CD4-positive, alpha-beta T cell treated with Interleukin-2 at 100 ng/mL for 4 hours (primary cell): ENCODE results near the gene CASKIN2.
A peak's percentile ranks its signal among the peaks of the same experiment; 100 is the strongest.

Experiments
- DNase-seq: peaks from one replicate; pipeline ENCODE4 v3.0.0-alpha.2; 2020; ENCODE audit warnings: low spot score

Gene CASKIN2, protein sequence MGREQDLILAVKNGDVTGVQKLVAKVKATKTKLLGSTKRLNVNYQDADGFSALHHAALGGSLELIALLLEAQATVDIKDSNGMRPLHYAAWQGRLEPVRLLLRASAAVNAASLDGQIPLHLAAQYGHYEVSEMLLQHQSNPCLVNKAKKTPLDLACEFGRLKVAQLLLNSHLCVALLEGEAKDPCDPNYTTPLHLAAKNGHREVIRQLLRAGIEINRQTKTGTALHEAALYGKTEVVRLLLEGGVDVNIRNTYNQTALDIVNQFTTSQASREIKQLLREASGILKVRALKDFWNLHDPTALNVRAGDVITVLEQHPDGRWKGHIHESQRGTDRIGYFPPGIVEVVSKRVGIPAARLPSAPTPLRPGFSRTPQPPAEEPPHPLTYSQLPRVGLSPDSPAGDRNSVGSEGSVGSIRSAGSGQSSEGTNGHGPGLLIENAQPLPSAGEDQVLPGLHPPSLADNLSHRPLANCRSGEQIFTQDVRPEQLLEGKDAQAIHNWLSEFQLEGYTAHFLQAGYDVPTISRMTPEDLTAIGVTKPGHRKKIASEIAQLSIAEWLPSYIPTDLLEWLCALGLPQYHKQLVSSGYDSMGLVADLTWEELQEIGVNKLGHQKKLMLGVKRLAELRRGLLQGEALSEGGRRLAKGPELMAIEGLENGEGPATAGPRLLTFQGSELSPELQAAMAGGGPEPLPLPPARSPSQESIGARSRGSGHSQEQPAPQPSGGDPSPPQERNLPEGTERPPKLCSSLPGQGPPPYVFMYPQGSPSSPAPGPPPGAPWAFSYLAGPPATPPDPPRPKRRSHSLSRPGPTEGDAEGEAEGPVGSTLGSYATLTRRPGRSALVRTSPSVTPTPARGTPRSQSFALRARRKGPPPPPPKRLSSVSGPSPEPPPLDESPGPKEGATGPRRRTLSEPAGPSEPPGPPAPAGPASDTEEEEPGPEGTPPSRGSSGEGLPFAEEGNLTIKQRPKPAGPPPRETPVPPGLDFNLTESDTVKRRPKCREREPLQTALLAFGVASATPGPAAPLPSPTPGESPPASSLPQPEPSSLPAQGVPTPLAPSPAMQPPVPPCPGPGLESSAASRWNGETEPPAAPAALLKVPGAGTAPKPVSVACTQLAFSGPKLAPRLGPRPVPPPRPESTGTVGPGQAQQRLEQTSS (N-terminal part only)

DNA sequence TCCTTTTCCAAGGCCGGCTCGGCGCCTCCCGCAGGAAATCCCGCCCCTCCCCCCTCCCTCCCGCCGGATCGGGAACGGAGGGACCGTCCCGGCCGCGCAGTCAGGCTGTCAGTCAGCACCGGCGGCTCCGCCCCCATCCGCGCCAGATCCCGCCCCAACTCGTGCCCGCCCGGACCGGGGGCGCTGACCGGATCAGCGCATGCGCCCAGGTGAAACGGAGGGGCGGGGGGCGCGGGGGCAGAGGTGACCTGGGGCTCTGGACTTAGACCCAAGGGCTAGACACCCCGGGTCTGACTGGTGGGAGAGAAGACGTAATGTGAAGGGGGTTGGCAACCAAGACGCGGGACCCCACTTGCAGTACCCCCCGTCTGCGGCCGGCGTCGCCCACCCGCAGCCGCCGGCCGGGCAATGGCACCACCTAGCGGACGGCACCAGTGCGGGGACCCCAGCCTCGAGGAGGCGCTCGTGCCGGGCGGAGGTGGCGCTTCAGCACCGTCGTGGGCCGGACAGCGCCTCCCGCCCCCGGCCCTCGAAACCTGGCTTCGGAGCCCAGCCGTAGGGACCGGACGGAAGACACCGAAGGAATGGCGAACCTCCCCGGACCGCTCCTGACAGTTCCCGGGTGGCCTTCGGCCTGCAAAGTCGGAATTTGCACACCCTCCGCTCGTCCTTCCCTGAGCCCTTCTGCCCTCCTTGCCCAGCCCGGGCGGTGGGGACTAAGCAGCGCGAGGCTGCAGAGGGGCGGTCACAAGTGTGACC is at the start of gene CASKIN2:
Gene CASKIN2 (minus strand): TSS at position 42 of the 759 bp plus-strand sequence. CDS start 1,733 bp downstream, outside the sequence.
- DNase-seq = peak; percentile 68

DNA sequence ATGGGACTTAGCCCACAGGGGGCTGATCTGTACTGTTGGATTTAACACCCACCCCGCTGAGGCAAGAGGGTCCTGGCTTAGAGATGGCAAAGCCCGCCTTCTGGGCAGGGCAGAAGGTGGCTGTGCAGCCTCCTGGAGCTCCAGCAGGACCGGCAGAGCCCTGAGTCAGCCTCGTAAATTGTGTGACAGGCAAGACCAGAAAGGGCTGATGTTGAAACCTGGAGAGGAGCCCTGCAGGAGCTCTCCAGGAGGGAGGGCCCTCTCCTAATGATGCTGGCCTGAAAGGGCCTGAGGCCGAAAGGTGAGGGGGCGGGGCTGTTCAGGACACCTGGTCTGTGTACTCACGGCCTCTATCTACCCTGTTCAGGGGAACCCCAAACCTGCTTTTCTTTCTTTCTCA is 49.7 kb upstream of the CASKIN2 start:
- no peak for DNase-seq

DNA sequence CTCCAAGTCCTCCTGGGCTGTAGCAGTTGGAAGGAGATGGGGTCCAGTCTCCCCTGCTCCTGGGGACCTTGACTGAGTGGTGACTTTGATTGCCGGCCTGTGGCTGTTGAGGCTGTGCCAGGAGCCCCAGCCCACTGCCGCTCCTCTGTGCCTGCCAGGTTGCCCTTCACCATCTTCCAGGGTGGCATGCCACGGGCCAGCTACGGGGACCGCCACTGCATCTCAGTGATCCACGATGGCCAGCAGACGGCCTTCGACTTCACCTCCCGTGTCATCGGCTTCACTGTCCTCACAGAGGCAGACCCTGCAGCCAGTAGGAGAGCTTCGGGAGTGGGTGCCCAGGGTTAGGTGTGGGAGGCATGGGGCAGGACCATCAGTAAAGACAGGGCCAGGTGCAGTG is 48.9 kb upstream of the CASKIN2 start:
- DNase-seq = no peak

DNA sequence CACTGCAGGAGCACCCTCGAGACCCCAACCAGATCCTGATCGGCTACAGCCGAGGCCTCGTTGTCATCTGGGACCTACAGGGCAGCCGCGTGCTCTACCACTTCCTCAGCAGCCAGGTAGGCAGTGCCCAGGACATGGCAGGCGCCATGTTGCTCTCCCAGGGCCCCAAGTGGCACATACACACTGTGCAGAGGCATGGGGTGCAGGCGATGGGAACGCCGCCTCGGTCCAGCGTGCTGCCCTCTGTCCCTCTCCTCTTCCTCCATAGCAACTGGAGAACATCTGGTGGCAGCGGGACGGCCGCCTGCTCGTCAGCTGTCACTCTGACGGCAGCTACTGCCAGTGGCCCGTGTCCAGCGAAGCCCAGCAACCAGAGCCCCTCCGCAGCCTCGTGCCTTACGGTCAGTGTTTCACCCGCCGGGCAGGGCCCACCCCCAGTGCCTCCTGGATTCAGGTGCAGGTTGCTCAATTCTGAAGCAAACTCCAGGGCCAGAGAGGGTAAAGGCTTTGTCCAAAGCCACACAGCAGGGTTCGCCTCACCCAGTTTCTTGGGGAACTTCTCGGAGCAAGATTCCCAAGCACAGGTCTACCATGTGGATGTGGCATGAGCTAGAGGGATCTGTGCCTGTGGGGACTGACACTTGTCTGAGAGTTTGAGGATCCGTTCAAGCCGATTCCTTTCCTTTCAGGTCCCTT is 47.9 kb upstream of the CASKIN2 start:
- DNase-seq = no peak

DNA sequence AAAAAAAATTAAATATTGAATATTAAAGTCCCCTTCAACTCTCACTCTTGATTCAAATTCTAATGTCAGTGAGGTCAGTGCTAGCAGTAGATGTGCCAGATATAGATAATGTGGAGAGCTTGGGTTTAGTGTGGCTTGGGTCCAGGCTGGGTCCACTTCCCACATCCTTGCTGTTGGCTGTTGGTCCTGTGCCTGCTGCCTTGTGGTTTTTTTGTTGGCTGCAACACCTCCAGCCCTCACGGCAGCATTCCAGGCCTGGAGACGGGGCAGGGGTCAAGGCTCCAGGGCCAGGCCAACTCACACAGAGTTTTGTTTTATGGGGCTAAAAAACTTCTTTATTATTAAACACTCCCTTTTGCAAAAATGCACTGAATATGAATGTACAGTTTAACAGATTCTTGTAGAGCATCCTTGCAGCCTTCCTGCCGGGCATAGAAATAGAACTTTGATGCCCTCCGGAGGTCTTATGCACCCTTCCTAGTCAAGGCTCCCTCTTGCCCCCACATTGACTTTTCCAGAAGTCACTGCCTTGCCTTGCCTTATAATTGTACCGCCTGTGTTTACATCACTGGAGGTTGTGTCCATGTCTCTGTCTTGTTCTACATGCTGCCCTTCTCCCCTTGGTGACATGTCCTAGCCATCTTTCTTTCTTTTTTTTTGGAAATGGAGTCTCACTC is 46.7 kb upstream of the CASKIN2 start:
- no peak for DNase-seq

DNA sequence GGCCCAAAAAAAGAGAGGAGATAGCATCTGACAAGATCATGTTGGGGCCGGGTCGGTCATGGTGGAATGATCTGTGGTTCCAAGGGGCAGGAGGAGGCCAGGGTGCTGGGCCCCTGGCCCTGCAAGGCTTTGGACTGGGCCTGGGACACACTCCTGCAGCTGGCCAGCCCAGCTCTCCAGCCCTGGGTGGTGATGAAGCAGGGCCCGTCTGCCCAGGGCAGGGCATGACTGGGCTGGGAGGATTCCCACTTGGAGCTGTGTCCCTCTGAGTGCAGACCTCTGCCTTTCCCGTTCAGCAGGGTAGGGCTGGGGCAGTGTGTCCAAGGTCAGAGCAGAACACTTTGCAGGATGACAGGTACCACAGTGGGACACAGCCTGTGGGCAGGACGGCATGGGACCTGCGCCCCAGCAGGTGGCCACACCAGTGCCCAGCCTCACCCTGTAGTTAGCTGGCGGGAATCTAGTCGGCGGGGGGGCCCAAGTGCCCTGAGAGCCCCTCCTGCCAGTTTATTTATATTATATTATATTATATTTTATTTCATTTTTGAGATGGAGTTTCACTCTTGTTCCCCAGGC is 44.7 kb upstream of the CASKIN2 start:
- DNase-seq = no peak

DNA sequence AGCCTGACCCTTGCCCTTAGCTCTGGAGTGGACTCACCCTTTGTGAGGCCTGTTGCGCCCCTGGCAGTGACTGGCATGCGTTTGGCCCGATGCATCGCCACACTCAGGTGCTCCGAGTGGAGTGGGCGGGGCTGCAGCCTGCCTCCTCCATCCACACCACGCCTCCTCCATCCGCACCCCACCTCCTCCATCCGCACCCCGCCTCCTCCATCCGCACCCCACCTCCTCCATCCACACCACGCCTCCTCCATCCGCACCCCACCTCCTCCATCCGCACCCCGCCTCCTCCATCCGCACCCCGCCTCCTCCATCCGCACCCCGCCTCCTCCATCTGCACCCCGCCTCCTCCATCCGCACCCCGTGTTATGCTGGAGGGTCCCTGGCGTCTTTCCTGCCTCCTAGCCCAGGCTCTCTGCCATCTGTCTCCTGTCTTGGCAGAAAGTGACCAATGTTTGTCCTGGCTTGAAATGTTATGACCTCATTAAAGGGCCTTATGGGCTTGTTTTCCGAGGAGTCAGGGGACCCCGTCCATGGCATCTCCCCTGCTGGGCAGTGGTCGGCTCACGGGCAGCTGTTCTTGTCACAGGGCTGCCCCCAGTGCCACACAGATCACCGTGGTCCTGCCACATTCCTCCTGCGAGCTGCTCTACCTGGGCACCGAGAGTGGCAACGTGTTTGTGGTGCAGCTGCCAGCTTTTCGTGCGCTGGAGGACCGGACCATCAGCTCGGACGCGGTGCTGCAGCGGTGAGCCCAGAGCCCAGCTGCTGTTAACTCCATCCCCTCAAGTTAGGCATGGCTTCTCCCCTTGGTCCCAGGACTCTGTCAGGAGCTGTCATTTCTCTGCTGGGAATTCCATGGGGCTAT is 43.6 kb upstream of the CASKIN2 start:
- no peak for DNase-seq

- no peak for DNase-seq
These were observed 42.7 kb upstream of the CASKIN2 start for GRCh38 chr17:75557852-75558665.

- DNase-seq = no peak
These were observed 41.9 kb upstream of the CASKIN2 start for GRCh38 chr17:75557075-75557851.

DNA sequence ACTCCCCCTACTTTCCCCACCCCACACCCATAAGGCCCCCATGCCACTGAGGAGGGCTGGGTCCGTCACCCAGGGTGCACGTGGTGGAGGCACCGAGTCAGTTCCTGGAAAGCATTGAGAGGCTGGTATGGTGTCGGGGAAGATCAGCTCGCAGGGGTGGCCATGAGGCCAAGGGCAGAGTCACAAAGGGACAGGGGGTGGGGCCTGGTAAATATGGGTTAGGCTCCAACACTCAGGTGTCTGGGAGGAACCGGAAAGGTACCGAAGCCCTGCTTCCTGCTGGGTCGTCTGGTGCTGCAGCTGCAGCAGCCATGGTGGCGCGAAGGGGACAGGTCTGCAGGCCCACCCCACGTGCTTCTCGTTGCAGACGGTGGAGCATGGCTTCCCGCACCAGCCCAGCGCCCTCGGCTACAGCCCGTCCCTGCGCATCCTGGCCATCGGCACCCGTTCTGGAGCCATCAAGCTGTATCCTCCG is 40.4 kb upstream of the CASKIN2 start:
- DNase-seq = no peak

GRCh38 chr17:75553295-75554110 is 38.2 kb upstream of the CASKIN2 start:
- DNase-seq = no peak

GRCh38 chr17:75552425-75553294 is 37.3 kb upstream of the CASKIN2 start:
- no peak for DNase-seq

DNA sequence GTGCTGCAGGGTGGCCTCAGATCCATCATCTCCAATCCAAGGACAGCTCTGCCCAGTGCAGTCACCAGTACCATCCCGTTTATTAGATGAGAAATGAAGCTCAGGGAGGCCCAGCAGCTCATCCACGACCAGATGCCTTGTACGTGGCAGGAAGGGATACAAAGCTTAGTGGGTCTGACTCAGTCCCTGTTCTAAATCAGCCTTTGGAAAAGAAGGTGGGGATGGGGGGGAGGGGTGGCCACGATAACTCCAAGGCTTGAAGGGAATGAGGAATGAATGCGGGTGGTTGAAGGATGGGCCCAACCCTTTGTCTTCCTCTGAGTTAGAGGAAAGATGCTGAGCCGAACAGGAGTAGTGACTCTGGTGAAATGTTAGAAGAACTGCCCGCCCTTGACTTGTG is 35.9 kb upstream of the CASKIN2 start:
- DNase-seq = no peak

GRCh38 chr17:75550139-75550465 is 34.8 kb upstream of the CASKIN2 start:
- no peak for DNase-seq

DNA sequence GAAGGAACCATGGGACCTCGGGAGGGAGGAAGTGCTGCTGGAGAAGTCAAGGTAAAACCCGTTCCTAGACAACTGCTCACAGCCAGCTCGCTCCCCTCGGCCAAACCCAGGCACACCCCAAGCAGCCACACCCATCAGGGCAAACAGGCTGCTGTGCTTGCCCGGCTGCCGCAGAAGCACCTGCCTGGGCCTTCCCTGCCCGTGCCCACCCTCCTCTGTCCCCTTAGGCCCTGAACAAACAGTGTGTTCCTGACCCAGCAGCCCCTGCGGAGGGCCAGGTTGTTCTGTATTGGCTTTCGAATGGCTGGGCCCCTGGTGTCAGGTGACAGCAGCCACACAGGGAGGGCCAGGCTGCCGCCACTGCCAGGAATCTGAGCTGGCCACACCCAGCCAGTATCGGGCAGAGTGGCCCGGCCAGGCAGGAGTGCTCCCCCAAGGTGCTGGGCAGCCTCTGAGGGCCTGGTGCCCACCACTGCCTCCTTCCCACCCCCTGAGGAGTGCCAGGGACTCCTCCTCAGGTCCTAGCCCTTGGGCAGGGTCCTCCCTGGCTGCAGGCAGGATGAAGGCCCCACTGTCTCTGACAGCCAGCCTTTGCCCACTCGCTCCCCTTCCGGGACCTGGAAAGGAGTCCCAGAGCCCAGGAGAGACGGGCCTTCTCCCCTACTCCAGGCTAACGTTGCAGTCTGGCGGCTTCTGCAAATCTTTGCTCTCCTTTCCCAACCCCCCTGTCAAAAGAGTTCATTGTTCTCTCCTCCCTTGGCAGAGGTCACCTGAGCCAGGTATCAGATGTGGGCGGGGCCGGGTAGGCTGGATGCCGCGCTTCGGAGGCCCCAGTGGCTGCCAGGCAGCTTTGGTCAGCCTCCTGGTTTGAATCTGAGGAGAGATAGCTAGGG is 34.2 kb upstream of the CASKIN2 start:
- DNase-seq = no peak
